NCI-H2171 (cell line): ENCODE results near the gene VPS54.

Experiments
- DNase-seq: peaks from one replicate; lab custom pipeline; 2025; lab: John Stamatoyannopoulos, UW

The VPS54 gene

DNA sequence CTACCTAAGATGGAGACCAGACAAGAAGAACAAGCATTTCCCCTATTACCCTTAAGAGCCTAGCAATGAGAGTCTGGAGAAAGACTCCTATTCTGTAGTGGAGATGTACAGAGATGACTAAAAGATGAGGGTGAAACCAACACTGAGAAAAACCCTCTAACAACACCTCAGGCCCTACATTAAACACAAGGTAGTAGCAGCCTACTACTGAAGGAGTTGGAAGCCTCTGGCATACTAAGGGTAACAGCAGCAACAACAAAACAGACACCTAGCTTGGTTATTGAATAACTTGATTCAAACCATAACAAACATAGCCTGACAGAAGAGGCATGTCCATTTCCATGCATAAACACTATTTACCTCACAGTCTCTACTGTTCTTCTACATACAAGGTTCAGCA, 117.1 kb downstream of the VPS54 start:
- DNase-seq, result no peak

DNA sequence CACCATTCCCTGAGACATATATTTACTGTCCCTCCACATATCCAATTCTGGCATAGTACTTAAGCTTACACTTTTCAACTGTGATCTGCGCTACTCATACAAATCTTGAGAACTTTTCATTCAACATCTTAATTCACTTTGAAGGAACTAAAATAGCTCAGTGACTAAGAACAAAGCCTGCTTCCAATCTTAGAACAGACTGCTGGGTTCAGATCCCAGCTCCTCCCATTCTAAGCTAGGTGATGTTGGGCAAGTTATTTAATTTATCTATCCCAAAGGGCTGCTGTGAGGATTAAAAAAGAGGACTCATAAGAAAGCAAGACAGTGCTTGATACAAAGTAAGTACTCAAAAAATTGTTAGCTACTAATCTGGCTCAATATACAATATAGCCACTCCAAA, 119.6 kb downstream of the VPS54 start:
- no peak for DNase-seq

DNA sequence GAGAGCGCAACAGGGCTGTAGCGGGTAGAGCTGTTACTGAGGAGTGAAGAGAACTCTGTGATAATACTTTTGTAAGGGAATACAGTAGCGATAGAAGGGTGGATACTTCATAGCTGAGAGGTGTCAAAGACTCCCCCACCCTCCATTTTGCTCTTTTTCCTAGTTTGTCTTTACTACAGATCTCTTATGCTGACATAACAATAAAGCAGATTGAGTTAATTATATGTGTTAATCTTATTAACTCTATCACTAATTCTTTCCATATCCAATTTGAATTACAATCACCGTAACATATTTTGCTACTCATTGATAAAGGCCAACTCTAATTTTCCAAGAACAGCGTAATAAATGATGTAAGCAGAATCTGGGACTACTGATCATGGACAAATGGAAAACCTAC, 120.4 kb downstream of the VPS54 start:
- DNase-seq, result no peak

DNA sequence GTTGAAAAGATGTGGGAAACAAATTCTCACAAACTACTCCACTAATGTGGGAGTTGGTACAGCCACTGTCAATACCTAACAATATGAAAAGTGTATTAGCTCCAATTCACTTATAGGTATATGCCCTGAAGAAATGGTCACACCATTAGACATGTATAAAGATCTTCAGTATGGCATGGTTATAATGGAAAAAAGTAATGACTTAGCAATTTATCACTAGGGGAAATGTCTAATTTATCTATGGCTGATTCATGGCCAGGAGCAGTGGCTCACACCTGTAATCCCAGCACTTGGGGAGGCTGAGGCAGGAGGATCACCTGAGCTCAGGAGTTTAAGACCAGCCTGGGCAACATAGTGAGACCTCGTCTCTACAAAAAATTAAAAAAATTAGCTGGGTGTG, 125.1 kb downstream of the VPS54 start:
- no peak for DNase-seq

DNA sequence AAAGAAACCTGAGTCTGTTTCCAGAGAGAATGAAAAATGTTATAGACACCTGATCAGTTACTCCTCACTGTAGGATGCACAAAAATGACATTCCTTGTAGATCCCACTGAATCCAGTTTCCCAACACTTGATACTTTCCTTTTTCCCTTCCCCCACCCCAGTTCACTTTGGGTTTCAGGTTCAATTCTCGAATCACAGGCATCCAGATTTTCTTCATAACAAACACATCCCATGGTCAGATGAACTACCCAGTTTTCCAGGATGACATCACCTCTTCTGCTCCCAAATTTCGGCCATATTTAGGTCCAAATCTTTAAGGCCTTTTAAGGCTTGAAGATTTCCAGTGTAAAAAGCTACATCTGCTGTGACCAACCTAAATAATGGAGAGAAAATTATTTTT, 126.1 kb downstream of the VPS54 start:
- no peak for DNase-seq

DNA sequence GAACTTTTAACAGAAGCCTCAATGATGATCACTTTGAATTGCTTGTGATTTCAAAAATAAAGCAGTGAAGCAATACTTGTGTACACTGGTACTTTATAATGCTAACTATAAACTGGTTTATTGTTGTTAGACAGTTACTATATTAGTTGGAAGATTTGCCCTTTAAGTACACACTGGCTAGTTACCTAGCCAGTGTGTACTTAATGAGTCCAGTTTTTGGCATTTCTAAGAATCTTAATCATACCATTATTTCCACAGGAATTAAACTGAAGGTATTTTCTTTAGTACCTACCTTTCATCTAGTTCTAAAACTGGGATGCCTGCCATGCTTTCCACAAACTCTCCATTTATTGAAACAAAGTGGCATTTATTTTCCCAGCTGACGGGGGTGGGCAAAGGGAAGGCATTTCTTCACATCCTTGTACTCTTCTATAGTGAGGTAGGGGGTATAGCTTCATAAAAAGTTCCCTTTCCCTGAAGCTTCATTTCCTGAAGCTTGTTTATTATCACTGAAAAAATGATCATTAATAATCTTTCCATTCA, 127.7 kb downstream of the VPS54 start:
- no peak for DNase-seq

DNA sequence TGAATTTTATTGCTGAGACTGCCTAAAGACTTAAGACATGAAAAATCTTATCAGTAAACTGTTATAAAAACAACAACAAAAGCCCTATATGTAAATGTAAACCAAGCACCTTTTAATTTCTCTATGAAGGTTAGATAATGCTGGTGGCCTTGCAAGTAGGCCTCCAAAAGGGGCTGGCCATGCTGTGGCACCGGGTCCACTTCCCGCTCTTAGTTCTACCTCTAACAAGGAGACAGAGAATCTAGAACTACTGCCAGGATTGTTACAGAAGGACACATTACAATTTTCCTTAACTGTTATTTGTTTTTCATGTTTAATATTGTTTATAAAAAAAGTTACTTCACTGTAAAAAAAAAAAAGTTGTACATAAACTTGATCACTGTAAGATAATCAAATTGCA, 128.6 kb downstream of the VPS54 start:
- DNase-seq, result no peak

DNA sequence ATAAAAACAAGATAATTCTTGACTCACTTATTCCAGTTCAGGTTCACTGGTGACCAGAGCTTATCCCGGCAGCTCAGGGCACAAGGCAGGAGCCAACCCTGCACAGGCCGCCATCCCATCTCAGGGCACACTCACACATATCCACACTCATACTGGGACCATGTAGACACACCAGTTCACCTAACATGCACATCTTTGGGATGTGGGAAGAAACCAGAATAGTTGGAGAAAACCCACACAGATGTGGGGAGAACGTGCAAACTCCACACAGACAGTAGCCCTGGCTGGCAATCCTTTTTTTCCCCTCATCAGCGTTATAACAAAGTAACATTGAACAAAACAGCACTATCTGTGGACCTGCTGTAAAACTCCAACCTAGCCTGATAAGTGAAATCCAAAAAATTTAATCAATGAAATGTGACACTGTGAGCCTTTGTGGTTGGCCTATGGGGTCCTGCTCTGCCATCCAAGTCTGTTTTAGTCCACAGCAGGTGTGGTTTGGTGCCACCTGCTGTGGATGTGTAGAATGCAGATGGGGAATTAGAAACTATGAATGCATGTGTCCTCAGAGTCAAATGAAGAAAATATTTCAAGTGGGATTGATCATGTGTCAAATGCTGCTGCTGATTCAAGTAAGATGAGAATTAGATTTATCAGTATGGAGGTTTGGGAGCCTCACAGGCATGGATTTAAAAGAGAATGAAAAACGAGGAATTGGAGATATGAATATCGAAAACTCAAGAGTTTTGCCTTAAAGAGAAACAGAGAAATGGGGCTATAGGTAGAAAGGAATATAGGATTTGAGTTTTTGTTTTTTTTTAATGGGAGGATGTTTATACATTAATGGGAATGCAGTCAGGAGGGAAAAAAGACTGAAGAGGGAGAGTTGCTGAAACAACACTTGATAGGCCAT, 130.5 kb downstream of the VPS54 start:
- DNase-seq, result peak; percentile 20

DNA sequence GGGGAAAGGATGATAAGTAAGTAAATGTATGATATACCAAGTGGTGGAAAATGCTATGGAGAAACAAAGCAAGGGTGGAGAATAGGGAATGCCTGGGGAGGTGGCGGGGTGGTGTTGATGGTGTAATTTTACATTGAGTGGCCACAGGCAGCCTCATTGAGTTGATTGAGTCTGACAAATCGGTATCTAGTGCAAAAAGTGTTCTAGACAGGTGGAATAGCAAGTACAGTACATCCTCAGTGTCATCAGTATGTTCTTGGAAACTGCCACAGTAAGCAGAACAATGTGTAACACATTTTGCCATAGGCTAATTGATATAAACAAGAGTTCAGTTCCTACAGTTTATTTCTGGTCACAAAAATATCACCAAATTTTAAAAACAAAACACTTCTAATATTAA, 131.2 kb downstream of the VPS54 start:
- DNase-seq, result no peak

DNA sequence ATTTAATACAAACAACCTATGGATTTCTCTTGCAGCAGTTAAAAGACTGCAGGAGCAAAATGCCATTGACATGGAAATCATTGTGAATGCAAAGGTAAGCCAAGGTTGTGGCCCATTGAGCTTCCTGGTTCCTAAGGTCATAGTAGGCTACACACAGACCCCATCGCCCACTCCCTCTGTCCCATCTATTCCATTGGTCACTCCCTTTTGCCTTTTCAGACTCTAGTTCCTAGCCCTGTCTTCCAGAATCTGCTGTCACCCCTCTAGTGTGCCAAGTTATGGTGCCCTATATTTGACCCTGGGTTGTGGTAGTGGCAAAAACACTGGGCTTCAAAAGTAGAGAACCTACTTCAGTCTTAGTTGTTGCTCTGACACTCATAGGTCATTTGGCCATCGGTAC, 132.8 kb downstream of the VPS54 start:
- no peak for DNase-seq

DNA sequence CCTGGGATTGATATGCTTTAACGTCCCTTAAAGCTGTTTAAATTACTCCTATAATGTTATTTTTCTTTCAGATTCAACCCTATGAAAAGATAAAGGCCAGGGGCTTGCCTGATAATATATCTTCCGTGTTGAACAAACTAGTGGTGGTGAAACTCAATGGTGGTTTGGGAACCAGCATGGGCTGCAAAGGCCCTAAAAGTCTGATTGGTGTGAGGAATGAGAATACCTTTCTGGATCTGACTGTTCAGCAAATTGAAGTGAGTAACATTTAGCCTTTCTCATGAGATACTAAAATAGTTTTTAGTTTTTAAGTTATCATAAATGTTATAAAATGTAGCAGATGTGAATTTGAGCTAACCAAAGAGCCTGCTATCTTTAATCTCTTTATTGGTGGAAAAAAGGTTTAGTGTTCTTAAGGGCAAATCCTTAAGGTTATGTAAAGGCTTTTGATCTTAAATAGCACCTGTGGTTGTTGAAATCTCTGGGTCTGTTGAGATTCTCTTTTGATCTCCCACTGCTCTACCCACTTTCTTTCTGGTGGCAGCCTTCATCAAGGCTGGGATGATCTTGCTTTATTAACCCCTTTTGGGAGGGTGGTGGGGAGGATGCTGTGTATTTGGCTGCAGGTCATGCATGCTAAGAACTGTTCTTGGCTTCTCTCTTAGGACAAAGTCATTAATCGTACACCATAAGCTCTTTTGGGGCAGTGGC, 136.7 kb downstream of the VPS54 start:
- no peak for DNase-seq

DNA sequence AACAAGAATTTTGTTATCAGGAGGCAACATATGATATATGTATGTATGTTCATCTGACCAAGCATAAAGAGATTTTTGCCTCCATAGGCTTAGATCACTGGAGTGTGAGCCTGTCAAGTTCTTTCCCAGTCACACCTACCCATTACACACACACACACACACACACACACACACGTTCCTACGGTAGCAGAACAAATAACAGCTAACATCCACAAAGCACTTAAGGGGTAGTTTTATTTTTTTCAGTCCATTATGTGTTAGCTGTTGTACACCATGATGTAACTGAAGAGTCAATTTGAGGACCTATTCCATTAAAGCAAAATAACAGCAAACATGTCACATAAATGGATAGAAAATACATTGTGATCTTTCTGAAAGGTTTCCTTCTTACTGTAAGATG, 138.0 kb downstream of the VPS54 start:
- no peak for DNase-seq

DNA sequence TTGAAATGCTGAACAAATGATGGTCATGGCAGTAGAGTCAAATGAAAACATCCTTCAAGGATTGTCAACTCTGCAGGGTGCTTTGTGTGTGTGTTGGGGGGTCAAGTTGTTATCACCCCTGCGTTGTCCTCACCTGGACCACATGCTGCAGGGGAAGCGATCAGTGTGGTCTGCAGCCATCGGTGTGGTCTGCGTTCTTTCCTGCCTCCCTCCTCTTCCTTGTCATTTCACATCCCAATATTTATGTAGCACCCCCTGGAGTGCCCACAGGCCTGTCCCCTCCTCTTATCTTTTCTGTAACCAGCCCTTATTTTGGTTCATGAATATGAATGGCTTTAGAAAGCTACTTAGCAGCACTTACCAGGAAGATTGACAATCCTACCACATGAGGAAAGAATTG, 138.6 kb downstream of the VPS54 start:
- DNase-seq, result no peak

DNA sequence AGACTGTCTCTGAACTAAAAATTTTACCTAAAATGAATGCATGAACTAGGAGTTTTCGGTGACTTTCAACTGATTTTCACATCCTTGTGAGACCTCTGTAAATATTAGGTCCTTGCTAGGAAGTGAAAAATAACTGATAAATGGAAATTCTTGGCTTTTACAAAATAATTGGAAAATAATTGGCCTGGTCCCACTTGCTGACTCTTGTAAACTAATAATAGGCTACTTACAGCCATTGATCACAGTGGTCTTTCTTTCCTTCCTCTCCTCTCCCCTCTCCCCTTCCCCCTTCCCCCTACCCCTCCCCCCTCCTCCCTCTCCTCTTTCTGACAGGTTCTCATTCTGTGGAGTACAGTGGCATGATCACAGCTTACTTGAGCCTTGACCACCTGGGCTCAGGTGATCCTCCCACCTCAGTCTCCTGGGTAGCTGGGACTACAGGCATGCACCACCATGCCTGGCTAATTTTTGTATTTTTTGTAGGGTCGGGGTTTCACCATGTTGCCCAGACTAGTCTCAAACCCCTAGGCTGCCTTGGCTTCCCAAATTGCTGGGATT, 139.3 kb downstream of the VPS54 start:
- no peak for DNase-seq

DNA sequence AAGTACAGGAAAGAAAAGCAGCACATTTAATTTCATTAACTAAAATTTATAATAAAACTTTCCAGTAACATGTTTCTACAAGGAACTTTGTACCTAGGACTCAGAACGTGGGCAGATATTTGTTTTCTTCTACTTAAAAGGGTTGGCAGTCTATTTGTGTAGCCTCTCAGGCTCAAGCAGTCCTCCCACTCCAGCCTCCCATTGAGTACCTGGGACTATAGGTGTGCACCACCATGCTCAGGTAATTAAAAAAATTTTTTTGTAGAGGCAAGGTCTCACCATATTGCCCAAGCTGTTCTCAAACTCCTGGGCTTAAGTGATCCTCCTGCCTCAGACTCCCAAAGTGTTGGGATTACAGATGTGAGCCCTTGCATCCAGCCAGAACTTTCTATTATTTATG, 140.7 kb downstream of the VPS54 start:
- DNase-seq, result no peak

DNA sequence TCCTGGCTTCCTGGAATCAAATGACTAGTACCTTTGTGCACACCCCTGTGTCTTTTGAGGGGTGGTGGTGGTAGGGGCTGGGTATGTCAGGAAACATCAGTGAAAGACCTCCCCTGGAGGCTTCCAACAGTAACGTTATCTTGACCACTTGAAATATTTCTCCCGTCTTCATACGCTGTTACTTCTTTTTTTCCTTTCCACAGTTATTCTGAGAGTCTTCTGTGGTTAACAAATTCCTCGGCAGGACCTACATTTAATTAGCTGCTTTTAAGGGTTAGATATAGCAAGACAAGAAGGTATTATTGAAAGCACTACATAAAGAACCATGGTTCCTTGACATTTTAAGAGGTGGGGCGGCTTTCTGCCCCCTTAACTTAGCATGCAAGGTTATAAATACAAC, 142.9 kb downstream of the VPS54 start:
- no peak for DNase-seq

DNA sequence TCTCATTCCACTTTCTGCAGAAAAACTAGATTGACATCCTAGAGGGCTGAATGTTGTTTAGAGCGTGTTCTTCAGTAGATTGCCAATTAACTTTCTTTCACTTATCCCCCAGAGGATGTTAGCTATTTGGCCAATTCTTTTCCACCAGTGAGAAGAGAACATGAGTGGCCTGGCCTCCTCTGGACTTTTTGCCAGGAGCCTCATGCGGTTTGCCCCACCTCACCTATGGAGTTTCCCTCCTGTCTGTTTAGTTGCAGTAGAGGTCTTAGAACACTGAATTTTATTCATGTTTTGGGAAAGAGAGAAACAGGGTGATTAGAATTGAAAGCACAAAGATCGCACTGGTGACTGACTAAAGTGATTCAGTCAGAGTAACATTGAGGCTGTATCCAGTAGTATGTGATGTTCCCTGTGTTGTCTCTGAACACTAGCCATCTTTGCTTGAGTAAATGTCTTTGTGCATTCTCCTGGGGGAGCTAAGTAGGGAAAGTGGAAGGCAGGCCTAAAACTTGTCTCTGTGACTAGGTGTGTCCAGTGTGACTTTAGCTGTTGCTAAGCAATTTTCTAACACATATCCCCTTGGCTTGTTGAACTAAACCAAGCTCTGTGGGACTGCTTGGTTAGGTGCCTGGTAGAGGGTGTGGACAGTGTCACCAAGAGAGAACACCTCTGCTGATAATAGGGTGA, 143.5 kb downstream of the VPS54 start:
- no peak for DNase-seq

DNA sequence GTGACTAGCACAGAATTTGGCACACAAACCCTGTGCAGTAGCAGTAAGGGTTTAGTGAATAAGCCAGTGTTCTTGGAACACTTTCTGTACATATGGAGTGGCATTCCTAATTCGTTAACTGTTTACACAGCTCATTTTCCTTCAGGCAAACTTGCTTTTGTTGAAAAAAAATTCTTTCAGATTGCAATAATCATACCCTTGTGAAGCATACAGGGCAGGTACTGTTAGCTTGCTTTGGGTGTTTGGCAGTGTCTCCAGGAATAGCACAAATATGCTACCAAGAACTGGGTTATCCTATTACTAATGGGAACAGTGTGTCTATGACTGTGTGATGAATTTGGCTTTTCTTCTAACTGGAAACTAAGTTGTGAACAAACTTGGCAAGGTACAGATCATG, 144.1 kb downstream of the VPS54 start:
- no peak for DNase-seq

DNA sequence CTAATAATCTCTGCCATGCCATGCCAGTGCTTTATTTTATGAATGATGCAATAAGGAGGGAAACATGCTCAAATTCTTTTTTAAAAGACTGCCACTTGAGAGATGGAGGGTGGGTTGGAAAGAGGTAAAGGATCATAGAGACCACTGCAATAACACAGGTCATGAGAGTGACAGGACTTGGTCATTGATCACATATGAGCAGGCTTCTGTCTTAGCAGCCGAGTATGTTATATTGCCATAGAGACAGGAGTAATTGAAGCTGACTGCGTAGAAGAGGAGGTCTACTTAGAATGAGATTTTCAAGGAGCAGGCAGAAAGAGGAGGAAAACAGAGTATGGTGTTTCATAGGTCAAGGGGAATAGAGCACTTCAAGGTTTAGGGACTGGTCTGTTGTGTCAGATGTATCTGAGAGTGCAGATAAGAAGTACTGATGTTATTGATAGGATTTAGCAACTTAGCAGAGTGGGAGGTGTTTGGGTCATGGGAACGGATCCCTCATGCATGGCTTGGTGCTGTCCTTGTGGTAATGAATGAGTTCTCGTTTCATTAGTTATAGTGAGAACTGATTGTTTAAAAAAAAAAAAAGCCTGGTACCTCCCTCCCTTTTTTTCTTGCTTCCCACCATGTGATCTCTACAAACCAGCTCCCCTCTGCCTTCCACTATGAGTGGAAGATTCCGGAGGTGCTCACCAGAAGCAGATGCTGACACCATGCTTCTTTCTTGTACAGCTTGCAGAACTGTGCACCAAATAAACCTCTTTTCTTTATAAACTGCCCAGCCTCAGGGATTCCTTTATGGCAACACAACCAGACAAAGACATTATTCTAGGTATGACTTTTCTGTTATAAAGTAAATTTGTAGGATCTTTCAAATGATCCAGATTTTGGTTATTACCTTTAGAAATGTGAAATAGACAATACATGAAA, 144.8 kb downstream of the VPS54 start:
- no peak for DNase-seq

DNA sequence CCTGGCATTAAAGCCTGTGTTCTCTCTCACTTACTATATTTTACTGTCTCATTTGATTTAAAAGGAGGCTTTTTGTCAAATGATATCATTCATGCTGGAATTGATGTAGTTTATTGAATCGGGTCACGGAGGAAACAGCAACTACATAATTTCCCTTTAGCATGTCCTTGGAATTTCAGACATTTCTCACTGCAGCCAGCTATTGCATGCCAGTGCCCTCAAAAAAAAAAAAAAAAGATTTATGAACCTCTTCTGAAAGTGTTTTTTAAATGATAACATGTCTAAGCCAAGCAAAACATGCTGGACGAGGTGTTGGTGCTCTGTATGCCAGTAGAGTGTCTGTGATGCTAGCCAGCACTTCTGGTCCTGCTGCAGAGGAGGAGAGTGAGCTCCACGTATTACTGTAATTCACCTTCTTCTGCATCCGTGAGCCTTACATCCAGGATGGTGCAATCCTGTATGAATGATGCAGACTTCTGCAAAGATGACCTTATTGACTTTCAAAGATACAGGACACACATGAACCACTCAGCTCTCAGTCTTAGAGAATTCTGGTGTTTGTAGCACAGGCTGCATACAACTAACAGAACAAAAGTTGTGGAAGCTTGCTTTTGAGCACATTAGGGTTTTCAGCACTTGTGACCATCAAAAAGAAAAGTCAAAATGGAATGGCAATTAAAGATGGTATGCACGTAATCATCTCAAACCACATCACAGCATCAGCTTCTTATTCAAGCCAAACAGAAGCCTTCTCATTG, 146.5 kb downstream of the VPS54 start:
- no peak for DNase-seq

DNA sequence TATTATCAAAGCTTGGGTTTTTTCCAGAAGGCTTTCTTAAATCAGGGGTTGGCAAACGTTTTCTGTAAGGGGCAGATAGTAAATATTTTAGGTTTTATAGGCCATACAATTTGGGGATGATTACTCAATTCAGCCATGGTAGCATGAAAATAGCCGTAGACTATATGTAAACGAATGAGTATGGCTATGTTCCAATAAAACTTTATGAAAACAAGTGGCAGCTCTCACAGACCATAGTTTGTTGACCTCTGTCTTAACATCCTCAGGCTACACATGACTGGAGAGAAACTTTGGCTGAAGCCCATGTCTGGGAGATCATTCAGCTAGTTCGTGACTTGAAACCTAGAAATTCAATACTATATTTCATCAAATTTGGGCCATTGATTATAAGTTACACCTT, 147.4 kb downstream of the VPS54 start:
- DNase-seq, result no peak
